Neutrophil (primary cell): Measurements from ENCODE around the gene SLC25A21.

Source experiments
- H3K27ac ChIP-seq: fragments of 200-600 bp; sonication (generic); 2 replicates; pipeline ENCODE4 v1.5.1; 2016; ENCODE audit warnings: mild to moderate bottlenecking, moderate library complexity
- H3K27me3 ChIP-seq: fragments of 200-600 bp; sonication (generic); 2 replicates; pipeline ENCODE4 v1.6.0; 2016; ENCODE audit warnings: mild to moderate bottlenecking
- H3K36me3 ChIP-seq: fragments of 200-600 bp; sonication (generic); 2 replicates; pipeline ENCODE4 v1.5.1; 2017
- H3K4me1 ChIP-seq, 2 experiments: fragments of 200-600 bp in 1 of 2; sonication (generic) in 1 of 2; 1 replicate in 1 of 2; 2 replicates in 1 of 2; pipeline versions ENCODE4 v1.5.1 to v1.6.1; 2013 to 2016; ENCODE audit warnings: low read depth in 1 of 2, low read length in 1 of 2, mild to moderate bottlenecking in 1 of 2, moderate library complexity in 1 of 2; ENCODE audit not compliant: control insufficient read depth in 1 of 2, insufficient read depth in 1 of 2
- H3K4me3 ChIP-seq, 2 experiments: fragments of 200-600 bp in 1 of 2; sonication (generic) in 1 of 2; 1 replicate in 1 of 2; 2 replicates in 1 of 2; pipeline ENCODE4 v1.5.1; 2013 to 2016; ENCODE audit warnings: low read depth in 1 of 2, low read length in 1 of 2, mild to moderate bottlenecking in 1 of 2, moderate library complexity in 1 of 2
- H3K9me3 ChIP-seq: fragments of 200-600 bp; sonication (generic); 2 replicates; pipeline ENCODE4 v1.5.1; 2016
- CTCF ChIP-seq: fragments of 200-600 bp; sonication (generic); IDR thresholded peaks from 2 replicates; pipeline ENCODE4 v1.5.1; 2016; ENCODE audit warnings: antibody characterized with exemption

SLC25A21 gene

GRCh38 chr14:36647417-36647823 is 525.0 kb downstream of the SLC25A21 start:
- H3K27me3 ChIP-seq: peaks cover 97% of the 10 kb centered on the region
- no peaks in the 10 kb centered on the region for H3K36me3 ChIP-seq
- no peak overlapping the region for H3K27ac ChIP-seq
- H3K4me1 ChIP-seq: no peaks in the 10 kb centered on the region
- no peak overlapping the region for H3K4me3 ChIP-seq
- H3K9me3 ChIP-seq: no peaks in the 10 kb centered on the region
- no peak for TF ChIP-seq CTCF

DNA sequence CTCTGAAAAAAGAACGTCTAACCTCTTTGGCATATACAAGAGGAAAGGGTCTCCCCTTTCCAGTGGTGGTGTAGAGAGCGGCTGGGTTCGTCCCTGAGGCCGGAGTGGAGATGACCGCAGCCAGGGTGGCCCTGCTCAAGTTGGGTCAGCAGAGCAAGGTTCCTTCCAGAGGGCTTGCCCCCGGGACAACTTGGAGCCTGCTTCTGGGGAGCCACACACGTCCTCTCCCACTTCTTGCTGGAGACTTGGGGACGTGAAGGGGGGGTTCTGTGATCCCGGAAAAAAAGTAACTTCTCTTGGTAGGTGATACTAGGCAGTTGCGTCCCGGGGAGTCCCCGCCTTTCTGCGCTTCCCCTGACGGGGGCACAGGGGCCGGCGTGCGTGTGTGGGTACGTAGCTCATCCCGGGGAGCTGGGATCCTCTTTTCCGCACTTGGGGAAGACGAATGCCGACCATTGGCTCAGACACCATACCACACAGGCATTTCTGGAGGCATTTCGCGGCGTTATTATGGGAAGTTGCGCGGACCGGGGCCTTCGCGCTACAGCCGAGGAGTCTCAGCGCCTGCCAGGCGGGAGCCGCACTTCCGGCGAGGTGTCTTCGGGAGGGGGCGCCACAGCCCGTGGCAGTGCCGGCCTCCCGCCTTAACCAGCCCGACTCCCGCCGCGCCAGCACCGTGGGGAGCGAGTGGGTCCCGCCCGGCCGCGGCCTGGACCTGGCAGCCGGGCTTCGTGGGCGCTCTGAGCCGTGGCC is 525.6 kb downstream of the SLC25A21 start:
- Histone ChIP-seq H3K4me3 (no peak overlapping the region), H3K4me1 (no peaks in the 10 kb centered on the region)
- TF ChIP-seq CTCF: no peak

GRCh38 chr14:36633580-36633979 is 538.8 kb downstream of the SLC25A21 start:
- no peak for TF ChIP-seq CTCF
- no peaks in the 10 kb centered on the region for H3K9me3 ChIP-seq
- peaks cover 10% of the 10 kb centered on the region for H3K27me3 ChIP-seq
- no peak overlapping the region for H3K27ac ChIP-seq
- H3K4me3 ChIP-seq: no peak overlapping the region
- no peaks in the 10 kb centered on the region for H3K36me3 ChIP-seq
- H3K4me1 ChIP-seq: no peaks in the 10 kb centered on the region

More for the DNA sequence above, 525.6 kb downstream of the SLC25A21 start:
- Histone ChIP-seq H3K9me3 (no peaks in the 10 kb centered on the region), H3K27ac (no peak overlapping the region), H3K27me3 (peaks cover 95% of the 10 kb centered on the region), H3K36me3 (no peaks in the 10 kb centered on the region)
